Vagina (tissue), 2 donors: ENCODE results near the gene DNAI1. TPM values are rescaled to one million over a fixed set of nuclear protein-coding genes. Genes with fewer than 3 reads are reported as not detected.

Experiments
- DNase-seq, 2 donors: peaks; one replicate each; pipeline ENCODE4 v3.0.0-alpha.2; 2017; ENCODE audit errors: extremely low spot score in 2 of 2
- H3K27ac ChIP-seq: fragments of 200-600 bp; sonication (generic); one replicate; pipeline ENCODE4 v1.5.1; 2019
- H3K27me3 ChIP-seq: fragments of 200-600 bp; sonication (generic); one replicate; pipeline ENCODE4 v1.5.1; 2019
- H3K36me3 ChIP-seq, 2 donors: fragments of 200-600 bp; sonication (generic); one replicate each; pipeline ENCODE4 v1.5.1; 2017 to 2019
- H3K4me1 ChIP-seq: fragments of 200-600 bp; sonication (generic); one replicate; pipeline ENCODE4 v1.5.1; 2019
- H3K4me3 ChIP-seq, 2 donors: fragments of 200-600 bp; sonication (generic); 1 replicate in 1 of 2; 2 replicates in 1 of 2; pipeline ENCODE4 v1.5.1; 2016 to 2019
- H3K9me3 ChIP-seq: fragments of 200-600 bp; sonication (generic); one replicate; pipeline ENCODE4 v1.5.1; 2019
- POLR2A ChIP-seq, 2 donors: fragments of 450-650 bp; IDR thresholded peaks; one replicate each; pipeline ENCODE4 v1.6.1; 2017; ENCODE audit warnings: antibody characterized with exemption in 2 of 2, mild to moderate bottlenecking in 2 of 2, moderate library complexity in 2 of 2
- POLR2AphosphoS5 ChIP-seq, 2 donors: sonication (generic); formaldehyde crosslinking; IDR thresholded peaks; one replicate each; pipeline ENCODE4 v1.9.0; 2017; ENCODE audit warnings: antibody characterized with exemption in 2 of 2, mild to moderate bottlenecking in 2 of 2, low read depth in 1 of 2; ENCODE audit not compliant: insufficient read depth in 1 of 2
- intact Hi-C: fragments of 100-400 bp; cut with DNase I; formaldehyde crosslinking; loops from one replicate; pipeline ENCODE4 v1.15.1; 2023
- total RNA-seq: library from RNA; depleted of rRNA; stranded (reverse); fragments of >200 nt; gene quantifications from one replicate; pipeline ENCODE4 v1.2.3, GENCODE V29; 2016
- TF ChIP-seq, protein P1 (sequence below), 3 experiments: fragments of 450-650 bp in 2 of 3; fragments of 200-600 bp in 1 of 3; sonication (generic) in 1 of 3; IDR thresholded peaks; one replicate each; pipeline ENCODE4 v1.5.1; 2017 to 2019; ENCODE audit warnings: antibody characterized with exemption in 3 of 3, mild to moderate bottlenecking in 2 of 3, moderate library complexity in 2 of 3

Gene DNAI1
- total RNA-seq, 1 donor from 2014 or later: not detected

DNA sequence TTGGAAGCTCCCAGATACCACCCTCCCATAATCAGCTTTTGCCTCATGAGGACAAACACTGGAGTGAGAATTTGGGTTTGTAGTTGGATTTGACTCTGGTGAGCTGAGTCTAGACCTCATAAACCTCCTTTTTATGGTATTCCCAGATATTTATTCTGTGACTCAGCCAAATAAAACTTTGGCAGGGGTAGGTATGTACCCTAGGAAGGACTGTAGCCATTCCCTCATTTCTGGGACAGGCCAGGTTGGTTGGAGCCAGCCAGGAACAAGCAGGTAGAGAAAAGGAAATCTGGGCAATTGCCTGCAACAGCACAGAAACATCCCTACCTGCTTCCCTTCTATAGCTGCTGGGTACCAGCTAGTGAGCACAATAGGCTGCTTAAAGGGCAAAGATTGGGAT lies 44.8 kb downstream of the DNAI1 start:
- no peak overlapping the region for H3K27ac ChIP-seq
- no peak overlapping the region for H3K4me3 ChIP-seq
- H3K9me3 ChIP-seq: no peaks in the 10 kb centered on the region
- H3K4me1 ChIP-seq: peaks cover 25% of the 10 kb centered on the region
- DNase-seq: no peak
- no peak for TF ChIP-seq POLR2AphosphoS5 (IDR thresholded peaks at IDR 0.05; ENCODE audit: insufficient read depth in 1 of 2, low read depth in 1 of 2)
- no peak for TF ChIP-seq POLR2A (IDR thresholded peaks at IDR 0.05)
- TF ChIP-seq, protein P1, sequence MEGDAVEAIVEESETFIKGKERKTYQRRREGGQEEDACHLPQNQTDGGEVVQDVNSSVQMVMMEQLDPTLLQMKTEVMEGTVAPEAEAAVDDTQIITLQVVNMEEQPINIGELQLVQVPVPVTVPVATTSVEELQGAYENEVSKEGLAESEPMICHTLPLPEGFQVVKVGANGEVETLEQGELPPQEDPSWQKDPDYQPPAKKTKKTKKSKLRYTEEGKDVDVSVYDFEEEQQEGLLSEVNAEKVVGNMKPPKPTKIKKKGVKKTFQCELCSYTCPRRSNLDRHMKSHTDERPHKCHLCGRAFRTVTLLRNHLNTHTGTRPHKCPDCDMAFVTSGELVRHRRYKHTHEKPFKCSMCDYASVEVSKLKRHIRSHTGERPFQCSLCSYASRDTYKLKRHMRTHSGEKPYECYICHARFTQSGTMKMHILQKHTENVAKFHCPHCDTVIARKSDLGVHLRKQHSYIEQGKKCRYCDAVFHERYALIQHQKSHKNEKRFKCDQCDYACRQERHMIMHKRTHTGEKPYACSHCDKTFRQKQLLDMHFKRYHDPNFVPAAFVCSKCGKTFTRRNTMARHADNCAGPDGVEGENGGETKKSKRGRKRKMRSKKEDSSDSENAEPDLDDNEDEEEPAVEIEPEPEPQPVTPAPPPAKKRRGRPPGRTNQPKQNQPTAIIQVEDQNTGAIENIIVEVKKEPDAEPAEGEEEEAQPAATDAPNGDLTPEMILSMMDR (IDR thresholded peaks at IDR 0.05): no peak
- H3K36me3 ChIP-seq: no peaks in the 10 kb centered on the region
- H3K27me3 ChIP-seq: no peaks in the 10 kb centered on the region
- intact Hi-C loops: loop anchor here (5.0 kb wide), 1 partner anchor 51 kb away; no protein-coding TSS in a partner anchor

DNA sequence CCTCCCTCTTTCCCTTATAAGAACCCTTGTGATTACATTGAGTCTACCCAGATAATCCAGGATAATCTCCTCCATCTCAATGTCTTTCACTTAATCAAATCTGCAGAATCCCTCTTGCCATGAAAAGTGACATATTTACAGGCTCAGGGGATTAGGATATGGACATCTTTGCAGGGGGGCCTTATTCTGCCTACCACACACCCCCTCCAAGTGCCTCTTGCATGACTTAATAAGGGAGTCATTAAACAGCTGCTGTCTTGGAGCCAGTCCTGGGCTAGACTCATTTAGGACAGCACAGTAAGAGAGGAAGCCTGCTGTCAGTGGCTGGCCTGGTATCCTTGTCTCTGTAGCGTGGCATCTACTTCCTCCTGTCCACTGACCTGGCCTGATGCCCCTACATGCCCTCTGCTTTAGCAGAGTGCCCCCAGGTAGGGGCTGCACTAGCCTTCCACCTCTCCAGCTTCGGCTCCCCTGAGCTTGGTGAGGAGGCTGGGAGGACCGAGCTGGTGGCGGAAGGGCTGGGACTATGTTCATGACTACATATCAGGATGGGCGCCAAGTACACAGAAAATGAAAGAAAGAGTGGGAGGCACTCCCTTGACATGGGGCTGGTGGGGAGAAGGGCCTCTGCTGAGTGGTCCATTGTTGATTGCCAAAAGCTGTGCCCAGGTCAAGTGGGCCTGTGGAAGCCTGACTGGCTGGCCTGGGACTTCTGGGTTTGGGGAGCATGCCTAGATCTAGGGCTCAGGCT lies 46.9 kb downstream of the DNAI1 start:
- Histone ChIP-seq H3K9me3 (no peaks in the 10 kb centered on the region), H3K36me3 (no peaks in the 10 kb centered on the region), H3K27ac (no peak overlapping the region), H3K27me3 (no peaks in the 10 kb centered on the region), H3K4me1 (peaks cover 25% of the 10 kb centered on the region), H3K4me3 (no peak overlapping the region)
- TF ChIP-seq, protein P1 (IDR thresholded peaks at IDR 0.05): no peak
- no peak for TF ChIP-seq POLR2AphosphoS5 (IDR thresholded peaks at IDR 0.05; ENCODE audit: insufficient read depth in 1 of 2, low read depth in 1 of 2)
- no peak for TF ChIP-seq POLR2A (IDR thresholded peaks at IDR 0.05)
- intact Hi-C loops: no loop called here
- DNase-seq: no peak

DNA sequence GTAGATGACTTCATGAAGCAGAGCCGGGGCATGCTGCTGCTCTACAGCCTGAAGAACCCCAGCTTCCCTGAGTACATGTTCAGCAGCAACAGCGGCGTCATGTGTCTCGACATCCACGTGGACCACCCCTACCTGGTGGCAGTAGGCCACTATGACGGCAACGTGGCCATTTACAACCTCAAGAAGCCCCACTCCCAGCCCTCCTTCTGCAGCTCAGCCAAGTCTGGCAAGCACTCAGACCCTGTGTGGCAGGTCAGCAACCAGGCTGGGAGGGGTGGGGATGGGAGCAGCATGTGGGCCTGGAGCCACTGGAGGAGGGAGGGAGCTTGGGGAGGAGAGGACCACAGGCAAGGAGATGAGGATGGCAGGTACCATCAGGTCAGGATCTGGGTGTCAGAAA lies 48.0 kb downstream of the DNAI1 start:
- Histone ChIP-seq H3K4me3 (no peak overlapping the region), H3K4me1 (peaks cover 21% of the 10 kb centered on the region), H3K9me3 (no peaks in the 10 kb centered on the region), H3K27ac (no peak overlapping the region), H3K36me3 (no peaks in the 10 kb centered on the region), H3K27me3 (no peaks in the 10 kb centered on the region)
- intact Hi-C loops: no loop called here
- no peak for TF ChIP-seq POLR2AphosphoS5 (IDR thresholded peaks at IDR 0.05; ENCODE audit: insufficient read depth in 1 of 2, low read depth in 1 of 2)
- TF ChIP-seq, protein P1 (IDR thresholded peaks at IDR 0.05): no peak
- TF ChIP-seq POLR2A (IDR thresholded peaks at IDR 0.05): no peak
- no peak for DNase-seq

DNA sequence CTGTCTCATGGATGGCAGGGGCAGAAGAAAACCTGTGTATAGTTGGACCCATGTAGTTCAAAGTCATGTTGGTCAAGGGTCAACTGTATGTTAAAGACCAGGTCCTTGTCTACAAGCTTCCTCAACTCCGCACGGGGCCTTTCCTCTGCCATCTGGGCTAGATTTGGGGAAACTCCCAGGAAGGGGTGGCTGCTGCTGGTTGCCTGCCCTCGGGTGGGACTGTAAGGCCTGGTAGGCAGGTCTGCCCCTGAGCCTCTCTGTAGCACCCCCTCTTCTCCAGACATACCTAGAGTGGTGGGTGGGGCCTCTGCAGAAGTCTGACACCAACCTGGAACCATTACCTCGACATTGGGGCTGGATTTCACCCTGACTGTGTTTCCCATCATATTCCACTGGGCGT lies 49.0 kb downstream of the DNAI1 start:
- TF ChIP-seq POLR2A (IDR thresholded peaks at IDR 0.05): no peak
- no peak for TF ChIP-seq POLR2AphosphoS5 (IDR thresholded peaks at IDR 0.05; ENCODE audit: insufficient read depth in 1 of 2, low read depth in 1 of 2)
- TF ChIP-seq, protein P1 (IDR thresholded peaks at IDR 0.05): no peak
- H3K4me3 ChIP-seq: no peak overlapping the region
- no peak for DNase-seq
- H3K27me3 ChIP-seq: no peaks in the 10 kb centered on the region
- intact Hi-C loops: no loop called here
- no peaks in the 10 kb centered on the region for H3K9me3 ChIP-seq
- H3K27ac ChIP-seq: no peak overlapping the region
- H3K4me1 ChIP-seq: peaks cover 12% of the 10 kb centered on the region
- H3K36me3 ChIP-seq: no peaks in the 10 kb centered on the region

DNA sequence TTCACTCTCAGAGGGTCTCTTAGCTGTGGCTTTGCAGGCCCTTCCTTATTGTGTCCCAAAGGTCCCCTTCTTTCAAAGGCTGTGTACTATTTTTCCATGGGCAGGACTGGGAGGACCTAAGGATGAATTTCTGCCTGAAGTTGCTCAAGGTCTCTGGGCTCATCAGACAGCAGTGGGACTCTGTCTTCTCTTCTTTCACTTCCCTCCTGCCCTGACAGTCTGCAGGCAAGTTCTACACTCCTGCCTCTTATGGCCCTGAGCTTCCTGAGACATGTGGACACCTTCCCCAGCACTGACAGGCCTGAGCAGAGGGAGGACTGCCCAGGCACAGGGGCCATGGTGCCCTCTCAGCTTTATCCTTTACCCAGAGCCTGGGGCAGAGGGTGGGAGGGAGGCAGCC lies 49.4 kb downstream of the DNAI1 start:
- Histone ChIP-seq H3K4me3 (no peak overlapping the region), H3K27ac (no peak overlapping the region), H3K4me1 (peaks cover 7% of the 10 kb centered on the region), H3K36me3 (no peaks in the 10 kb centered on the region), H3K27me3 (no peaks in the 10 kb centered on the region), H3K9me3 (no peaks in the 10 kb centered on the region)
- intact Hi-C loops: no loop called here
- DNase-seq: no peak
- TF ChIP-seq, protein P1 (IDR thresholded peaks at IDR 0.05): no peak
- no peak for TF ChIP-seq POLR2AphosphoS5 (IDR thresholded peaks at IDR 0.05; ENCODE audit: insufficient read depth in 1 of 2, low read depth in 1 of 2)
- TF ChIP-seq POLR2A (IDR thresholded peaks at IDR 0.05): no peak
